ENCODE measurements around the gene CTU2. TPM values are rescaled to one million over a fixed set of nuclear protein-coding genes. Genes with fewer than 3 reads are reported as not detected.

Gene CTU2
- total RNA-seq, 3 donors from 2014 or later (not counting 1 experiment from before 2014, with no cell fraction given): 36.6 to 43.3 (median 39.9) TPM

DNA sequence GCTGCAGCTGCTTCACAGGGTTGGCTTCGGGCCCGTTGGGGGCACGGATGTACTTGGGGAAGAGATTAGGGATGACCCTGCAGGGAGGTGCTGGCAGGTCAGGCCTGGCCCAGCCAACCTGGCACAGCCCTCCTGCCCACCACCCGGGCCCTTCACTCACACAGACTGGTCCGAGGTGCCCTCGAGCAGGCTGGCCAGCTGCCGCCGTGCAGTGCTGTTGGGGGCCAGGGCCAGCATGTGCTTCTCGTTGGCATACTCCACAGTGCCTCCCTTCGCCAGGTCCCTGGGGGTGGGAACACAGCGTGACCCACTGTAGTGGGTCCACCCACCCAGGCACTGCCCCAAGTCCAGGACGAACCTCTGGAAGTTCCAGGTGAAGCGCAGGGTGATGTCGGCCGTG, 9.9 kb downstream of the CTU2 start:
- no peaks in the 10 kb centered on the region for H3K36me3 Mint-ChIP-seq
- Histone ChIP-seq H3K36me3 (ENCODE audit: control insufficient read depth, insufficient read depth, low read length) (peaks cover 70% of the 10 kb centered on the region), H3K9me3 (ENCODE audit: control insufficient read depth, insufficient read depth, low read length) (no peaks in the 10 kb centered on the region), H3K27me3 (ENCODE audit: control insufficient read depth, insufficient read depth, low read length) (no peaks in the 10 kb centered on the region), H3K4me3 (ENCODE audit: low read length) (no peak overlapping the region), H3K4me1 (ENCODE audit: control insufficient read depth, insufficient read depth, low read length) (peaks cover 23% of the 10 kb centered on the region), H3K27ac (ENCODE audit: low read length) (no peak overlapping the region)
- no peak for ATAC-seq
- no peaks in the 10 kb centered on the region for H3K27me3 Mint-ChIP-seq (ENCODE audit: low read depth in 2 of 2)
- no peak overlapping the region for H3K27ac Mint-ChIP-seq
- H3K9me3 Mint-ChIP-seq: no peaks in the 10 kb centered on the region
- H3K4me3 Mint-ChIP-seq: no peak overlapping the region
- TF ChIP-seq, protein P1, sequence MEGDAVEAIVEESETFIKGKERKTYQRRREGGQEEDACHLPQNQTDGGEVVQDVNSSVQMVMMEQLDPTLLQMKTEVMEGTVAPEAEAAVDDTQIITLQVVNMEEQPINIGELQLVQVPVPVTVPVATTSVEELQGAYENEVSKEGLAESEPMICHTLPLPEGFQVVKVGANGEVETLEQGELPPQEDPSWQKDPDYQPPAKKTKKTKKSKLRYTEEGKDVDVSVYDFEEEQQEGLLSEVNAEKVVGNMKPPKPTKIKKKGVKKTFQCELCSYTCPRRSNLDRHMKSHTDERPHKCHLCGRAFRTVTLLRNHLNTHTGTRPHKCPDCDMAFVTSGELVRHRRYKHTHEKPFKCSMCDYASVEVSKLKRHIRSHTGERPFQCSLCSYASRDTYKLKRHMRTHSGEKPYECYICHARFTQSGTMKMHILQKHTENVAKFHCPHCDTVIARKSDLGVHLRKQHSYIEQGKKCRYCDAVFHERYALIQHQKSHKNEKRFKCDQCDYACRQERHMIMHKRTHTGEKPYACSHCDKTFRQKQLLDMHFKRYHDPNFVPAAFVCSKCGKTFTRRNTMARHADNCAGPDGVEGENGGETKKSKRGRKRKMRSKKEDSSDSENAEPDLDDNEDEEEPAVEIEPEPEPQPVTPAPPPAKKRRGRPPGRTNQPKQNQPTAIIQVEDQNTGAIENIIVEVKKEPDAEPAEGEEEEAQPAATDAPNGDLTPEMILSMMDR (IDR thresholded peaks at IDR 0.05): no peak
- intact Hi-C loops (cut with micrococcal nuclease): no loop called here
- H3K4me1 Mint-ChIP-seq: peaks cover 0 to 9% of the 10 kb centered on the region in 2 donors
- 96% methylated on average over 15 of the region's 15 CpGs for WGBS (ENCODE audit: insufficient coverage)
- DNase-seq: no peak

DNA sequence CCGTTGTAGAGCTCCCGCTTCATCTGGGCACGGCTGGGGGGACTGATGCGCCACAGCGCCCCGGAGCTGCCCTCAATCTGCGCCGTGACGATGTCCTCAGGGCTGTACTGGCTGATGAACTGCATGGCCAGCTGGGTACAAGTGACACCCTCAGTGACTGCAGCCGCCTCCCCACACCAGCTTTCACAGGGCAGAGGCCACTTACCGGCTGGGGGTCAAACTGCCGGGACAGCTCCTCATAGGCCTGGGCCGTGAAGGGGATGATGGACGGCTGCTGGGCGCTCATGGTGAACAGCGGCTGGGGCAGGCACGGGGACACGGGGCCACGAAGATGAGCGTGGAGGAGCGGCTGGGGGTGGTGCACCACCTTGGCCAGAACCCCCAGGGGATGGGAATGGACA, 10.3 kb downstream of the CTU2 start:
- H3K4me1 ChIP-seq (ENCODE audit: control insufficient read depth, insufficient read depth, low read length): peaks cover 19% of the 10 kb centered on the region
- Mint-ChIP-seq H3K27me3 (ENCODE audit: low read depth in 2 of 2) (no peaks in the 10 kb centered on the region), H3K36me3 (no peaks in the 10 kb centered on the region), H3K9me3 (no peaks in the 10 kb centered on the region), H3K4me1 (peaks cover 0 to 5% of the 10 kb centered on the region in 2 donors), H3K27ac (no peak overlapping the region), H3K4me3 (no peak overlapping the region)
- intact Hi-C loops (cut with micrococcal nuclease): no loop called here
- WGBS (ENCODE audit: insufficient coverage): 97% methylated on average over 21 of the region's 21 CpGs
- no peaks in the 10 kb centered on the region for H3K27me3 ChIP-seq (ENCODE audit: control insufficient read depth, insufficient read depth, low read length)
- H3K36me3 ChIP-seq (ENCODE audit: control insufficient read depth, insufficient read depth, low read length): peaks cover 73% of the 10 kb centered on the region
- H3K27ac ChIP-seq (ENCODE audit: low read length): no peak overlapping the region
- TF ChIP-seq, protein P1 (IDR thresholded peaks at IDR 0.05): no peak
- ATAC-seq: no peak
- H3K9me3 ChIP-seq (ENCODE audit: control insufficient read depth, insufficient read depth, low read length): no peaks in the 10 kb centered on the region
- no peak for DNase-seq
- H3K4me3 ChIP-seq (ENCODE audit: low read length): no peak overlapping the region

DNA sequence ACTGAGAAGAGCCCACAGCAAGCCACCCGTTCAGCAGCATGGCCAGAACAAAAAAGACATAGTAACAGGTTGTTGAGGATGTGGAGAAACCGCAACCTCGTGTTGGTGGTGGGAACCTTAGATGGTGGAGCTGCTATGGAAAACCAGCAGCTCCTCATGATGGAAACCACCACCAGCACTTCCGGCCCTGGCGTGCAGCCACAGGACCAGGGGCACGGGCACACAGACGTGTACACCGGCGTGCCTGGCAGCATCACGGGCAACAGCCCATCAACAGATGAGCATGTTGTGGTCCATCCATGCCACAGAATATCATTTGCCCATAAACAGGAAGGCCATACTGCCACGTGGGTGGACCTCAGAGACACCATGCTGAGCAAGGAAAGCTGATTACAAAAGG, 11.9 kb downstream of the CTU2 start:
- Histone ChIP-seq H3K36me3 (ENCODE audit: control insufficient read depth, insufficient read depth, low read length) (peaks cover 85% of the 10 kb centered on the region), H3K9me3 (ENCODE audit: control insufficient read depth, insufficient read depth, low read length) (no peaks in the 10 kb centered on the region), H3K27ac (ENCODE audit: low read length) (no peak overlapping the region), H3K4me3 (ENCODE audit: low read length) (no peak overlapping the region), H3K27me3 (ENCODE audit: control insufficient read depth, insufficient read depth, low read length) (no peaks in the 10 kb centered on the region), H3K4me1 (ENCODE audit: control insufficient read depth, insufficient read depth, low read length) (peaks cover 18% of the 10 kb centered on the region)
- peak in 2 of 3 donors; percentile 47 to 55 for ATAC-seq
- DNase-seq: peak in 1 of 2 donors; percentile 46
- Mint-ChIP-seq H3K9me3 (no peaks in the 10 kb centered on the region), H3K4me3 (no peak overlapping the region), H3K4me1 (no peaks in the 10 kb centered on the region), H3K27ac (peak overlapping the region in 1 of 2 donors; percentile 42), H3K36me3 (no peaks in the 10 kb centered on the region), H3K27me3 (ENCODE audit: low read depth in 2 of 2) (no peaks in the 10 kb centered on the region)
- 77% methylated on average over 11 of the region's 11 CpGs for WGBS (ENCODE audit: insufficient coverage)
- TF ChIP-seq, protein P1 (IDR thresholded peaks at IDR 0.05): no peak
- intact Hi-C loops (cut with micrococcal nuclease): no loop called here

DNA sequence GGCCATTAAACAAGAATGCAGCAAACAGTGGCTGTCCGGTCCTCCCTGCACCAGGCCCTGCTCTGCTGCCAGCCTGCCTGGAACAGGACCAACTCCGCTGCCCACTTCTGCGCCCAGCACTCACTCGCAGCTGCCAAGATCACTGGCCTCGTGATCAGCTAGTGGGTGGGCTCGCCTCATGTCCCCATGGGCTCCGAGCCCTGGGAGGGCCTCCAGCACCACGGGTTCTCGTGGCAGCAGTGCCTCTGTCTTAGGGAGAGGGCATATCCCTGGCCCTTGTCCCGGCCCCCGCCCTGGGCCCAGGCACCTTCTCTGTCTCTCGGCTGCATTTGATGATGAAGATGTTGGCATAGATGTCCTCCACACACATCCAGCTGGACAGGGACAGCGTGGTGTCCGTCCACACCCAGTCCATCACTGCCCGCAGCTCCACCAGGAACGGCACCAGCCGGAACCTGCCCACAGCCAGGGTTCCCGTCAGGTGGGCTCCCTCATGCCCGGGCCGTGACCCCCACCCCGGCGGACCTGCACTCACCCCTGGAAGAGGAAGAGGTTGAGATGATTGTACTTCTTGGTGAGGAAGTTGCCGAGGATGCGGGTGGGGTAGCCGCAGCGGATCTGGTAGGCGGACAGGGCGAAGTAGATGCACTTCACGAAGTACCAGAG, 13.1 kb downstream of the CTU2 start:
- no peak for ATAC-seq
- TF ChIP-seq, protein P1 (IDR thresholded peaks at IDR 0.05): no peak
- Mint-ChIP-seq H3K36me3 (no peaks in the 10 kb centered on the region), H3K9me3 (no peaks in the 10 kb centered on the region), H3K27ac (no peak overlapping the region), H3K4me3 (no peak overlapping the region), H3K27me3 (ENCODE audit: low read depth in 2 of 2) (no peaks in the 10 kb centered on the region), H3K4me1 (no peaks in the 10 kb centered on the region)
- intact Hi-C loops (cut with micrococcal nuclease): no loop called here
- Histone ChIP-seq H3K27me3 (ENCODE audit: control insufficient read depth, insufficient read depth, low read length) (no peaks in the 10 kb centered on the region), H3K27ac (ENCODE audit: low read length) (no peak overlapping the region), H3K36me3 (ENCODE audit: control insufficient read depth, insufficient read depth, low read length) (peaks cover 83% of the 10 kb centered on the region), H3K4me3 (ENCODE audit: low read length) (no peak overlapping the region), H3K9me3 (ENCODE audit: control insufficient read depth, insufficient read depth, low read length) (no peaks in the 10 kb centered on the region), H3K4me1 (ENCODE audit: control insufficient read depth, insufficient read depth, low read length) (peaks cover 18% of the 10 kb centered on the region)
- 97% methylated on average over 29 of the region's 29 CpGs for WGBS (ENCODE audit: insufficient coverage)
- DNase-seq: no peak
